Ramos (cell line): ENCODE measurements around the gene CDH24.

ENCODE experiments used
- in situ Hi-C: fragments of 300-500 bp; cut with MboI; formaldehyde crosslinking; loops from one replicate; pipeline ENCODE4 v1.14.3; 2022; ENCODE audit warnings: low sequenced_read_pairs; ENCODE audit not compliant: unreplicated experiment

The CDH24 gene

DNA sequence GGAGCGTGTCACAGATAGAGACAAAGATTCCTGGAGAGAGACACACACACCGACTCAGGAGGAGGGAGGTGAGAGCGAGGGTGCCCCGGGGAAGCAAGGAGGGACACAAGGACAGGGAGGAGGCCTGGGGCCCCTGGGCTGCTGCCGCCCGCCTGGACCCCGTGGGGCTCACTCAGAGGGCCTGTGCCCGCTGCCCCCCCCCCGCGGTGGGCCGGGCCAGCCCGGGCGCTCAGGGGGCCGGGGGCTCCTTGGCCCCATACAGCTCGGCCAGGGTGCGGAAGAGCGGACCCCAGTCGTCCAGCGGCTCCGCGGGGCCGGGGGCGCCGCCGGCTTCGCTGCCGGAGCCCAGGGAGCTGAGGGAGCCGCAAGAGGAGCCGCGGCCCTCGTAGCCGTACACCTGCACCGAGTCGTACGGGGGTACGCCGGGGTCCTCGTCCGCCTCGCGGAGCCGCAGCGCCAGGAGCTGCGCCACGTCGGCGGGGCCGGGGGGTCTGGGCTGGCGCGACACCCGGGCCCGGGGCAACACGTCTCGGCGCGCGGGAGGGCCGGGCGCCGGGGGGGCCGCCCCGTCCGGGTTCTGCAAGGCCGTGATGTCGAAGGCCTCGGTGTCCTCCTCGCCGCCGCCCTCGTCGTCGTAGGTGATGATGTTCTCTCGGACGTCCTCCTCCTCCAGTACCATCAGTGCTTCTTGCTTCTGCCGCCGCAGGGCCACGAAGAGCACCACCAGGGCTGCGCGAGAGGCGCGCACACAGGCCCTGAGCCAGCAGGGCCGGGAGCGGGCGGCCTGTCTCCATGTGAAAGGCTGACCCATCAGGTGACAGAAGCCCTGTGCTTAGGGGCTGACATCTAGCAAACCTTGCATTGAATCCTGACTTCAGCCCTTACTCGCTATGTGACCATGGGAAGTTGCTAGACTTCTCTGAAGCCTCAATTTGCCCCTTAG, 9.3 kb downstream of the CDH24 start:
- in situ Hi-C loops: no loop called here

- in situ Hi-C loops: no loop called here
These were observed 10.2 kb downstream of the CDH24 start for GRCh38 chr14:23047034-23047634.

DNA sequence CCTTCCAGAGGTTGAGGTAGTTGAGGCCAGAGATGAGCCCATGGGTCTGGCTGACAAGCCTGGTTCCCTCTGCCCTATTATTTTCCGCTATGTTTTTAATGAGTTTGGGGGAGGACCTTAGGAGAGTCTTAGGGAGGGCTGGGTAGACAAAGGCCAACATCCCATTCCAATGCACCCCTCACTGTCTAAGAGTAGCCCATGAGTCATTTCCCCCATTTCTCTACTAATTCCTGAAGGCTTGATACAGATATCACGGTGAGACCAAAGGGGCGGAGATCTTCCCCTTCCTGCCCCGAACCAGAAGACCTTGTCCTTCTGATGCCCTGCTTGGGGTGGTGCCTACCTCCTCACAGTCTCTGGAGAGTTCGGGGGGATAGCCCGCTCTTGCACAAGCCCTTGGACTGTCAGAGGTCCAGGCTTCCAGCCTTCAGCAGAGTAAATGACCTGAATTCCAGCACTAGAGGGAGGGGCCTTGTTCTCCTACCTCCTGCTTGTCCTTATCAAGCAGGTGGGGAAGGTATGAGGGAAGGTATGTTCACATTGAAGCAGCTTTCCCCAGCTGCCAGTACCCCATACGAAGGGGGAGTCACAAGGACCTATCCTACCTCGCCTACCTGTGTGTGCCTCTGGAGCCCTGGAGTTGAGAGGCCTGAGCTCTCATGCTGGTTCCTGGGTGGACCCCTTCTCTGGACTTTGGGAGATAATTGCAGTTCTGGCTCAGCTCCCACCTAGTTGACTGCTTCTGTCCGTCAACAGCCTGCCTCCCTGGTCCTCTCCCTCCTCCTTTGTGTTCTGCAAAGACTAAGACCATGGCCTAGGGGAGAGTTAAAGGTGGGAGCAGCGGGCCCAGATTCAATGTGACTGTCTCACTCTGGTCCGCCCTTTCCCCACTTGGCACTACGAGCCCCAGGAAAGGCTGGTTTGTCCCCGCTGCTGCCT, 11.6 kb downstream of the CDH24 start:
- in situ Hi-C loops: no loop called here

DNA sequence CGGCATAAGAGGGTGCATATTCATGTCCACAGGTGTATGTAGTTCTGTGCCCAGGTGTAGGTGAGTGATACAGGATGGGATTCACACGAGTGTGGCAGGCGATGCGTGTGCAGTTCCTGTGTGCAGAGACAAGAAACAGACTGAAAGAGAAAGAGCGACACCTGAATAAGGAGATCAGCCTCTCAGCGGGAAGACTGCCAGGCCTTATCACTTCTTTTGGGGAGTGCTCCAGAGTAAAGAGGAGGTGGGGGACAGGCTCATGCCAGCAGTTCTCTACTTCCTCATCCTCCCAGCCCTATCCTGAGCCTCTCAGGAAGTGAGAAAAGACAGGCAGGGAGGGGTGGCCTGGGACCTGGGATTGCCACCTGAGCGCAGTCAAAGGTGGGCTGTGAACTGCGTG, 12.5 kb downstream of the CDH24 start:
- in situ Hi-C loops: no loop called here

GRCh38 chr14:23043754-23044153, 13.6 kb downstream of the CDH24 start:
- in situ Hi-C loops: no loop called here

DNA sequence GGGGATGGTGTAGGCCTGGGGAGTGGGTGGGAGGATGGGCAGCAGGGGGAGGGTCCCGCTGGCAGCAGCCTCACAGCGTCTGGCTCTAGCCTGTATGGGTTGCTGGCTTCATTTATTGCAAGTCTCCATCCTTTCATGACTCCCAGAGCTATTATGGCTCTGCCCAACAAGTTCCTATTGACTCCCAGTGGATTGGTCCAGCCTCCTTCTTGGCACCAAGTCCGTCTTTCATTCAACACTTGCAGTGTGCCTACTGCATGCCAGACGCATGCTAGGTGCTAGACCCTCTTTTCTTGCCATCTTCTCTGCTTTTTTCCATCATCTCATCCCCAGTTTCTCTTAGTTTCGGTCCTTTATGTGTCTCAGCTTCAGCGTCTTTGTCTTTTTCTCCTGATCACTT, 14.2 kb downstream of the CDH24 start:
- in situ Hi-C loops: no loop called here

GRCh38 chr14:23042162-23042965, 15.0 kb downstream of the CDH24 start, which contains the start of gene PSMB11:
Gene PSMB11, plus strand, starts transcription at chr14:23042212. Its CDS starts 14 bp downstream, at chr14:23042226.
- in situ Hi-C loops: no loop called here

- in situ Hi-C loops: no loop called here
These were observed 15.6 kb downstream of the CDH24 start for GRCh38 chr14:23041729-23042128.

DNA sequence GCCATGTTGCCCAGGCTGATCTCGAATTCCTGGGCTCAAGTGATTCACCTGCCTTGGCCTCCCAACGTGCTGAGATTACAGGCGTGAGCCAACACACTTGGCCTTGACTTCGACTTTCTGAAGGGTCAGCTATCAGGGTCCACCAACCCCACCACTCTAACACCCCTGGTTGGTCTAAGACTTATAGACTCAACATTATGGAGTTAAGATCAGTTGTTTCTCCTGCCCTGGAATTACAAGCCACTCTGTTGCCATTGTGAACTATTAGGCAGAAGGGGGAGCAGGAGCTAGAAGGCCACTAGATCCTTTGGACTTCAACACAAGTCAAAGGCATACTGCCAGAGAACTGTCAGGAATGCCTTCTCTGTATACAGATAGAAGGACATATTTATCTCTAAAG, 17.2 kb downstream of the CDH24 start:
- in situ Hi-C loops: no loop called here

GRCh38 chr14:23035303-23036144, 21.8 kb downstream of the CDH24 start:
- in situ Hi-C loops: no loop called here

DNA sequence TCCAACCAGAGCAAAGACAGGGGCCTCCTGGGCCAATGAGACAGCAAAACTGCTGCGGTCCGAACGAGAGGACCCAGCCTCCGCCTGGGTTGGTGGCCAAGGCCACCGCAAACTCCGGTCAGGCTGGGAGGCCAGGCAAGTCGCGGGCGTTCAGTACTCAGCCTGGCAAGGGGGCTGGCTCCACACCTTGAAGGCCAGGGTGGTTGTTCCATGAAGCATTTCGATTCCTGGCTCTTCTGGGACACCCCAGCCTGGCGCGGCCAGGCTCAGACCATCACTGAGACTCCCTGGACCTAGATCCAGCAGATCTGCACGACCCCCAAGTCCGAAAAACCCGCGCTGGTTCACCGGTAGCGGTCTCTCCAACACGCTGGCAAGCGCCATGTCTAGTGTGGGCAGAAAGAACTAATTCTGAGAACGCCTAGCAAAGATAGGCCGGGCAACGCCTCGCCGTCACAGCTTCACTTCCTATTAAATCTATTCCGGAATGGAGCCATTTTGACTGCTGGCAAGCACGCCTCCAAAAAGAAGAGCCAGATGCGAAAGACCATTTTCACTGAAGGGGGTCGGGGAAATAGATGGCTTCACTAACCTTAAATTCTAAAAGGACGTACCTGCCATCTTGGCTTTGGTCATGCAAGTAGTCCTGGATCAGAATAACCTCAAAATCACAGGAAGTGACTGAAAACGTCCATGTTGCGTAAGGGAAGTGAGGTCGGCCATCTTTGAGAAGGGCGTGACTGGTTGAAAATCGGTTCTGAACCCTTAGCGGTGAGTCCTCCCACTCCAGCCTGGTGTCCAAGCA, 22.6 kb downstream of the CDH24 start, which contains the start of gene PSMB5:
Gene PSMB5 (minus strand): TSS at position 403 of the 805 bp plus-strand sequence. CDS start 19 bp downstream, at position 384.
- in situ Hi-C loops: no loop called here

- in situ Hi-C loops: no loop called here
These were observed 23.4 kb downstream of the CDH24 start for GRCh38 chr14:23033801-23034497.

GRCh38 chr14:23033251-23033727, 24.0 kb downstream of the CDH24 start:
- in situ Hi-C loops: no loop called here

- in situ Hi-C loops: no loop called here
These were observed 26.4 kb downstream of the CDH24 start for GRCh38 chr14:23030936-23031335.

DNA sequence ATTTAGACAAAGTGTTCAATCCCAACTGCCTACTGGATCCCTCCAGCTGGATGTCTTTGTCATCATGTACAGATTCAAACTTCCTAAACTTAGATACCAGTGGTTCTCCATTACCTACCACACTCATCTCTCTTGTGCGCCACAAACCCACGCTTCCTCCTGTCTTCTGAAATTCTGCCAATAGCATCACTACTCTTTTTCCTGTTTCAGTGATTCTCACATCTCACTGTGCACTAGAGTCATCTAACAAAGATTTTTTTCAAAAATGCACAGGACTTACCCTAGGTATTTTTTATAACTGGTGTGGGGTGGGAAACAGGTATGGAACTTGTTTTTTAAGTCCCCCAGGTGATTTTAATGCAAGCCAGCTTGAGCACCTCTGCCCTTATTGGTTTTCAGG, 28.5 kb downstream of the CDH24 start:
- in situ Hi-C loops: no loop called here

GRCh38 chr14:23025151-23025814, 32.0 kb downstream of the CDH24 start:
- in situ Hi-C loops: no loop called here
